Lower lobe of right lung (tissue), 2 donors: ENCODE measurements around the gene MAP3K10. TPM values are rescaled to one million over a fixed set of nuclear protein-coding genes. Genes with fewer than 3 reads are reported as not detected.

ENCODE experiments used
- ATAC-seq, 2 donors: fragments of 200-7000 bp; cut with Tn5 transposase; one replicate each; pipeline ENCODE4 v1.9.1; 2020 to 2022; ENCODE audit warnings: mild to moderate bottlenecking in 2 of 2, moderate library complexity in 2 of 2
- DNase-seq: peaks from one replicate; pipeline ENCODE4 v3.0.0-alpha.2; 2020
- H3K27ac ChIP-seq: fragments of 200-600 bp; one replicate; pipeline ENCODE4 v1.8.0; 2022
- H3K27me3 ChIP-seq: fragments of 200-600 bp; one replicate; pipeline ENCODE4 v1.8.0; 2022; ENCODE audit warnings: low read depth
- H3K36me3 ChIP-seq: fragments of 200-600 bp; one replicate; pipeline ENCODE4 v1.8.0; 2022; ENCODE audit warnings: mild to moderate bottlenecking
- H3K4me1 ChIP-seq: fragments of 200-600 bp; one replicate; pipeline ENCODE4 v1.8.0; 2022
- H3K4me3 ChIP-seq: fragments of 200-600 bp; one replicate; pipeline ENCODE4 v1.8.0; 2022; ENCODE audit warnings: mild to moderate bottlenecking
- H3K9me3 ChIP-seq: fragments of 200-600 bp; one replicate; pipeline ENCODE4 v1.8.0; 2022
- intact Hi-C: fragments of 100-400 bp; cut with DNase I; formaldehyde crosslinking; loops from one replicate; pipeline ENCODE4 v1.11.0; 2022
- total RNA-seq: library from RNA; stranded (reverse); fragmentation: NEBNext Ultra II Directional; extraction: Animal tissue kit (Norgen Biotek cat#: 25700); gene quantifications from one replicate; pipeline ENCODE4 v1.2.1, GENCODE V29; 2021
- TF ChIP-seq, protein P1 (sequence below): fragments of 200-600 bp; IDR thresholded peaks from one replicate; pipeline ENCODE4 v1.8.0; 2022; ENCODE audit warnings: antibody characterized with exemption, mild to moderate bottlenecking
- donor health status: DM: no; HTN: yes; CAD: no; lungs with severe emphysema.

MAP3K10 gene
- total RNA-seq, 1 donor from 2014 or later: 17.4 TPM

DNA sequence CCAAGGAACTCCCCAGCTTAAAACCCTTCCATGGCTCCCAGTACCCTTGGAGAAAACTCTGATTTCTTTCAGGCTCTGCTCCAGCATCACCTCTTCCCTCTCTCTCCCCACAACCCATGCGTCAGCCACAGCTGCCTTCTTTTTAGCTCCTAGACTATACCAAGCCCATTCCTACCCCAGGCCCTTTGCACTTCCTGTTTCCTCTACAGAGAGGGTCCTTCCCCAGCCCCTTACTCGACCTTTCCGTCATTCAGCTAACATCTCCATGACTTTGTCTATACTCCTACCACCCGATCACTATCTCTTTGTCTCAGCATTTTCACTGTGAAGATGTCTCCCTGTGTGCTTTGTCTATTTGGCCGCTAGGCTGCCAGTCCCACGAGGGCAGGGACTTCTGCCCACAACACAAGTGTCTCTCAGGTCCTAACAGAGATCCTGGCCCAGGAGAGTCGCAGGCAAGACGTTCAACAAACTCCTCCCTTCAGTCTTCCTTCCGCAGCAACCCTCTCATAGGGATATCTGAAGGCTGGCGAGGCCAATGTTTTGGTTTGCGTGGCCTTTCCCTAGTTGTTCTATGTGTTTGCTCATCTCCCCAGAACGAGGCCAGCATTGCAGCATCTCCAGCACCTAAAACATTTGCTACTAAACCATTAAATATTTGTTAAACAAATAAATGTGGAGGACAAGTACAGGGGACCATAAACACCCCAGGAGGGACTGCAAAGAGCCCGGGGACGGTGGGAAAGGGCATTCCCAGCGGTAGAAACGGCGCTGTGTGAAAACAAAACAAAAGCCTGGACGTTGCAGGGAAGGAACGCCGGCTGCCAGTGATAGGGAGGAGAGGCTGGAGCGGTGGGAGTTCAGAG, 34.4 kb downstream of the MAP3K10 start:
- Histone ChIP-seq H3K27me3 (peaks cover 33% of the 10 kb centered on the region), H3K27ac (no peak overlapping the region), H3K4me3 (peak overlapping the region; percentile 26), H3K9me3 (no peaks in the 10 kb centered on the region), H3K36me3 (no peaks in the 10 kb centered on the region), H3K4me1 (peaks cover 26% of the 10 kb centered on the region)
- intact Hi-C loops: no loop called here
- DNase-seq (no peak), ATAC-seq (no peak)
- TF ChIP-seq, protein P1, sequence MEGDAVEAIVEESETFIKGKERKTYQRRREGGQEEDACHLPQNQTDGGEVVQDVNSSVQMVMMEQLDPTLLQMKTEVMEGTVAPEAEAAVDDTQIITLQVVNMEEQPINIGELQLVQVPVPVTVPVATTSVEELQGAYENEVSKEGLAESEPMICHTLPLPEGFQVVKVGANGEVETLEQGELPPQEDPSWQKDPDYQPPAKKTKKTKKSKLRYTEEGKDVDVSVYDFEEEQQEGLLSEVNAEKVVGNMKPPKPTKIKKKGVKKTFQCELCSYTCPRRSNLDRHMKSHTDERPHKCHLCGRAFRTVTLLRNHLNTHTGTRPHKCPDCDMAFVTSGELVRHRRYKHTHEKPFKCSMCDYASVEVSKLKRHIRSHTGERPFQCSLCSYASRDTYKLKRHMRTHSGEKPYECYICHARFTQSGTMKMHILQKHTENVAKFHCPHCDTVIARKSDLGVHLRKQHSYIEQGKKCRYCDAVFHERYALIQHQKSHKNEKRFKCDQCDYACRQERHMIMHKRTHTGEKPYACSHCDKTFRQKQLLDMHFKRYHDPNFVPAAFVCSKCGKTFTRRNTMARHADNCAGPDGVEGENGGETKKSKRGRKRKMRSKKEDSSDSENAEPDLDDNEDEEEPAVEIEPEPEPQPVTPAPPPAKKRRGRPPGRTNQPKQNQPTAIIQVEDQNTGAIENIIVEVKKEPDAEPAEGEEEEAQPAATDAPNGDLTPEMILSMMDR: no peak

GRCh38 chr19:40228346-40228745, 37.1 kb downstream of the MAP3K10 start:
- intact Hi-C loops: no loop called here
- Histone ChIP-seq H3K36me3 (peaks cover 8% of the 10 kb centered on the region), H3K4me1 (peaks cover 26% of the 10 kb centered on the region), H3K27ac (no peak overlapping the region), H3K4me3 (no peak overlapping the region), H3K9me3 (no peaks in the 10 kb centered on the region), H3K27me3 (peaks cover 32% of the 10 kb centered on the region)
- no peak for DNase-seq
- no peak for ATAC-seq
- TF ChIP-seq, protein P1: no peak

GRCh38 chr19:40228863-40229262, 37.6 kb downstream of the MAP3K10 start:
- no peaks in the 10 kb centered on the region for H3K9me3 ChIP-seq
- TF ChIP-seq, protein P1: no peak
- intact Hi-C loops: no loop called here
- no peak for DNase-seq
- H3K27me3 ChIP-seq: peaks cover 27% of the 10 kb centered on the region
- peaks cover 11% of the 10 kb centered on the region for H3K36me3 ChIP-seq
- no peak for ATAC-seq
- H3K4me1 ChIP-seq: peaks cover 23% of the 10 kb centered on the region
- no peak overlapping the region for H3K27ac ChIP-seq
- no peak overlapping the region for H3K4me3 ChIP-seq

GRCh38 chr19:40229484-40229883, 38.3 kb downstream of the MAP3K10 start:
- ATAC-seq: no peak
- Histone ChIP-seq H3K36me3 (peaks cover 16% of the 10 kb centered on the region), H3K4me3 (no peak overlapping the region), H3K27ac (no peak overlapping the region), H3K4me1 (peaks cover 23% of the 10 kb centered on the region), H3K9me3 (no peaks in the 10 kb centered on the region), H3K27me3 (peaks cover 21% of the 10 kb centered on the region)
- DNase-seq: no peak
- intact Hi-C loops: no loop called here
- TF ChIP-seq, protein P1: no peak

- Histone ChIP-seq H3K4me1 (peaks cover 23% of the 10 kb centered on the region), H3K36me3 (peaks cover 21% of the 10 kb centered on the region), H3K4me3 (no peak overlapping the region), H3K27me3 (peaks cover 16% of the 10 kb centered on the region), H3K9me3 (no peaks in the 10 kb centered on the region), H3K27ac (no peak overlapping the region)
- ATAC-seq: no peak
- intact Hi-C loops: no loop called here
- DNase-seq: no peak
- TF ChIP-seq, protein P1: no peak
Observed at GRCh38 chr19:40229926-40230417, 38.7 kb downstream of the MAP3K10 start.
